K562 (cell line): ENCODE measurements around the gene PRR11. TPM values are rescaled to one million over a fixed set of nuclear protein-coding genes. Genes with fewer than 3 reads are reported as not detected.

Experiments used
- DPF2 ChIP-seq: fragments of 450-650 bp; IDR thresholded peaks from 2 replicates; pipeline ENCODE4 v1.6.1; 2016
- ESRRB ChIP-seq: fragments of 250-450 bp; sonication (Bioruptor Pico); IDR thresholded peaks from 2 replicates; pipeline ENCODE4 v1.5.0; 2020; ENCODE audit warnings: mild to moderate bottlenecking, moderate library complexity, borderline replicate concordance
- FOXA1 ChIP-seq: fragments of 450-650 bp; IDR thresholded peaks from 2 replicates; pipeline ENCODE4 v1.6.1; 2016; ENCODE audit warnings: mild to moderate bottlenecking, borderline replicate concordance
- MBD2 ChIP-seq: sonication (generic); IDR thresholded peaks from 2 replicates; pipeline ENCODE4 v1.6.1; 2016; ENCODE audit warnings: low read depth, borderline replicate concordance
- NR2C2 ChIP-seq, 2 experiments: fragments of 200-800 bp in 1 of 2; sonication (Bioruptor generic) in 1 of 2; sonication (generic) in 1 of 2; formaldehyde crosslinking in 1 of 2; IDR thresholded peaks; 2 replicates each; pipeline versions ENCODE4 v1.6.1 to v1.8.0; 2016 to 2022; ENCODE audit warnings: mild to moderate bottlenecking in 1 of 2, missing compliant biosample characterization in 1 of 2, missing genetic modification characterization in 1 of 2, missing genetic modification reagents in 1 of 2
- POU5F1 ChIP-seq: fragments of 150-350 bp; IDR thresholded peaks from 2 replicates; pipeline ENCODE4 v1.6.1; 2014; ENCODE audit warnings: borderline replicate concordance, low read length, low read depth, mild to moderate bottlenecking; ENCODE audit not compliant: partially characterized antibody
- RBM14 ChIP-seq: fragments of 200-400 bp; formaldehyde crosslinking; IDR thresholded peaks from 2 replicates; pipeline ENCODE4 v1.6.1; 2018; ENCODE audit warnings: low read depth, mild to moderate bottlenecking, low read length, moderate library complexity, borderline replicate concordance; ENCODE audit not compliant: insufficient read depth
- RBM15 ChIP-seq: fragments of 200-400 bp; formaldehyde crosslinking; IDR thresholded peaks from 2 replicates; pipeline ENCODE4 v1.6.1; 2018; ENCODE audit warnings: mild to moderate bottlenecking, low read length, moderate library complexity; ENCODE audit not compliant: insufficient read depth
- ZBTB8A ChIP-seq: fragments of 450-650 bp; IDR thresholded peaks from 2 replicates; pipeline ENCODE4 v1.6.1; 2018; ENCODE audit warnings: mild to moderate bottlenecking, moderate library complexity; ENCODE audit not compliant: partially characterized antibody
- ZNF354B ChIP-seq: fragments of 250-450 bp; sonication (Bioruptor Pico); IDR thresholded peaks from 2 replicates; pipeline ENCODE4 v1.4.0; 2020
- ZNF699 ChIP-seq: fragments of 250-450 bp; sonication (Bioruptor Pico); IDR thresholded peaks from 2 replicates; pipeline ENCODE4 v1.8.0; 2021; ENCODE audit warnings: mild to moderate bottlenecking, moderate library complexity; ENCODE audit not compliant: insufficient replicate concordance
- polyA plus RNA-seq, 8 experiments: library from polyadenylated mRNA; depleted of rRNA in 4 of 8; stranded (reverse) in 5 of 8; unstranded in 3 of 8; fragments of >200 nt; fragmentation: Nextera tagmentation in 2 of 8; fragmentation: Illumina TruSeq in 1 of 8; extraction: Ambion mirVana in 2 of 8; extraction: Trizol in 1 of 8; gene quantifications; 2 replicates each; pipeline versions ENCODE4 v1.2.1 to v1.2.3, GENCODE V29; 2011 to 2014; ENCODE audit warnings: inconsistent platforms in 1 of 8, missing spikeins in 1 of 8
- total RNA-seq, 7 experiments: library from RNA; depleted of rRNA in 6 of 7; stranded (reverse); fragments of >200 nt in 6 of 7; fragmentation: Illumina TruSeq in 2 of 7; extraction: Trizol in 2 of 7; gene quantifications; 2 replicates each; pipeline versions ENCODE4 v1.2.1 to v1.2.3, GENCODE V29; 2011 to 2021; ENCODE audit warnings: low replicate concordance in 1 of 7
- TF ChIP-seq, protein P1 (sequence below): fragments of 450-650 bp; IDR thresholded peaks from 2 replicates; pipeline ENCODE4 v1.6.1; 2016; ENCODE audit warnings: antibody characterized with exemption
- TF ChIP-seq, protein P2 (sequence below): fragments of 450-650 bp; IDR thresholded peaks from 2 replicates; pipeline ENCODE4 v1.6.1; 2017; ENCODE audit warnings: mild to moderate bottlenecking, moderate library complexity
- TF ChIP-seq, protein P3 (sequence below): IDR thresholded peaks from 2 replicates; pipeline ENCODE4 v1.6.1; 2011; ENCODE audit warnings: borderline replicate concordance, low read depth, mild to moderate bottlenecking, moderate library complexity, low read length; ENCODE audit not compliant: insufficient read depth, poor library complexity, severe bottlenecking
- TF ChIP-seq, protein P4 (sequence below), 2 experiments: fragments of 250-450 bp in 1 of 2; fragments of 450-650 bp in 1 of 2; sonication (Bioruptor Pico) in 1 of 2; IDR thresholded peaks; 2 replicates each; pipeline versions ENCODE4 v1.6.1 to v1.8.0; 2016 to 2021; ENCODE audit warnings: mild to moderate bottlenecking in 2 of 2, moderate library complexity in 2 of 2, missing compliant biosample characterization in 1 of 2, missing genetic modification characterization in 1 of 2

The PRR11 gene
- total and polyA plus RNA-seq, 9 of the 15 experiments (the other 6 are each of a cell fraction or from before 2014, with no cell fraction given): 13.3 to 75.2 (median 46.4) TPM

DNA sequence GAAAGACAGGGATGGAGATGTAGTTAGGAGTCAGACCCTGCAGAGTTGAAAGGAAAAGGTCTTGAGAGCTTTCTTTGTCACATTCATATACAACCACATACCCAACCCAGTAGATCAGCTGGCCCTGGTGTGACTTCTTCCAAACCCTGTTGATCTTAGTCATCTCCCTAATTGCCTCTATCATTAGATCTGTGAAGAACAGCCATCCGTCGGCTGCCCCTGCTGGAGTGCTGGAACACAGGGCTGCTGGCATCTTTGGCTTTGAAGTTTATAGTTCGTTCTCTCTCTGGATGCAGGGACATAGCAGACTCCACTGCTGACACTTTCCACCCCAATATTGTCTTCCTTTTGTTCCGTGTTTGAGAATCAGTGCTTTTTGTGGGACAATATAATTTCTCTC lies 43.9 kb downstream of the PRR11 start (continued):
- TF ChIP-seq MBD2 (no peak), FOXA1 (no peak), ZNF354B (CRISPR knock-in tag) (no peak), RBM15 (no peak), ESRRB (no peak), POU5F1 (no peak), NR2C2 (CRISPR knock-in tag; IDR thresholded peaks at IDR 0.05) (no peak), NR2C2 (tag; IDR thresholded peaks at IDR 0.05) (no peak), RBM14 (no peak), ZNF699 (no peak), DPF2 (no peak), ZBTB8A (no peak)
- TF ChIP-seq, protein P1, sequence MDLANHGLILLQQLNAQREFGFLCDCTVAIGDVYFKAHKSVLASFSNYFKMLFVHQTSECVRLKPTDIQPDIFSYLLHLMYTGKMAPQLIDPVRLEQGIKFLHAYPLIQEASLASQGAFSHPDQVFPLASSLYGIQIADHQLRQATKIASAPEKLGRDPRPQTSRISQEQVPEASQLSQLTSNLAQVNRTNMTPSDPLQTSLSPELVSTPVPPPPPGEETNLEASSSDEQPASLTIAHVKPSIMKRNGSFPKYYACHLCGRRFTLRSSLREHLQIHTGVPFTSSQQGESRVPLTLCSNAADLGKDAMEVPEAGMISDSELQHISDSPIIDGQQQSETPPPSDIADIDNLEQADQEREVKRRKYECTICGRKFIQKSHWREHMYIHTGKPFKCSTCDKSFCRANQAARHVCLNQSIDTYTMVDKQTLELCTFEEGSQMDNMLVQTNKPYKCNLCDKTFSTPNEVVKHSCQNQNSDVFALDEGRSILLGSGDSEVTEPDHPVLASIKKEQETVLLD: no peak
- TF ChIP-seq, protein P2, sequence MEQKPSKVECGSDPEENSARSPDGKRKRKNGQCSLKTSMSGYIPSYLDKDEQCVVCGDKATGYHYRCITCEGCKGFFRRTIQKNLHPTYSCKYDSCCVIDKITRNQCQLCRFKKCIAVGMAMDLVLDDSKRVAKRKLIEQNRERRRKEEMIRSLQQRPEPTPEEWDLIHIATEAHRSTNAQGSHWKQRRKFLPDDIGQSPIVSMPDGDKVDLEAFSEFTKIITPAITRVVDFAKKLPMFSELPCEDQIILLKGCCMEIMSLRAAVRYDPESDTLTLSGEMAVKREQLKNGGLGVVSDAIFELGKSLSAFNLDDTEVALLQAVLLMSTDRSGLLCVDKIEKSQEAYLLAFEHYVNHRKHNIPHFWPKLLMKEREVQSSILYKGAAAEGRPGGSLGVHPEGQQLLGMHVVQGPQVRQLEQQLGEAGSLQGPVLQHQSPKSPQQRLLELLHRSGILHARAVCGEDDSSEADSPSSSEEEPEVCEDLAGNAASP: no peak
- TF ChIP-seq, protein P3, sequence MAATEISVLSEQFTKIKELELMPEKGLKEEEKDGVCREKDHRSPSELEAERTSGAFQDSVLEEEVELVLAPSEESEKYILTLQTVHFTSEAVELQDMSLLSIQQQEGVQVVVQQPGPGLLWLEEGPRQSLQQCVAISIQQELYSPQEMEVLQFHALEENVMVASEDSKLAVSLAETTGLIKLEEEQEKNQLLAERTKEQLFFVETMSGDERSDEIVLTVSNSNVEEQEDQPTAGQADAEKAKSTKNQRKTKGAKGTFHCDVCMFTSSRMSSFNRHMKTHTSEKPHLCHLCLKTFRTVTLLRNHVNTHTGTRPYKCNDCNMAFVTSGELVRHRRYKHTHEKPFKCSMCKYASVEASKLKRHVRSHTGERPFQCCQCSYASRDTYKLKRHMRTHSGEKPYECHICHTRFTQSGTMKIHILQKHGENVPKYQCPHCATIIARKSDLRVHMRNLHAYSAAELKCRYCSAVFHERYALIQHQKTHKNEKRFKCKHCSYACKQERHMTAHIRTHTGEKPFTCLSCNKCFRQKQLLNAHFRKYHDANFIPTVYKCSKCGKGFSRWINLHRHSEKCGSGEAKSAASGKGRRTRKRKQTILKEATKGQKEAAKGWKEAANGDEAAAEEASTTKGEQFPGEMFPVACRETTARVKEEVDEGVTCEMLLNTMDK: no peak
- TF ChIP-seq, protein P4, sequence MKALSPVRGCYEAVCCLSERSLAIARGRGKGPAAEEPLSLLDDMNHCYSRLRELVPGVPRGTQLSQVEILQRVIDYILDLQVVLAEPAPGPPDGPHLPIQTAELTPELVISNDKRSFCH (CRISPR knock-in tag; IDR thresholded peaks at IDR 0.05): no peak
- TF ChIP-seq, protein P4 (tag; IDR thresholded peaks at IDR 0.05): no peak
